GM19240 (cell line): ENCODE data around the gene MCF2L.
"Not testable (repeated sequence)": the region's sequence is repeated elsewhere in the genome, so short reads cannot be mapped to it uniquely, and the experiment has no call there.

Experiments used
- DNase-seq: peaks from one replicate; pipeline ENCODE4 v3.0.0; 2011; ENCODE audit warnings: low spot score; ENCODE audit not compliant: insufficient read length

MCF2L gene

GRCh38 chr13:113047587-113047986, 78.6 kb downstream of the MCF2L start:
- no peak for DNase-seq

- no peak for DNase-seq
Observed at GRCh38 chr13:113048766-113049165, 79.8 kb downstream of the MCF2L start.

GRCh38 chr13:113049521-113049941, 80.5 kb downstream of the MCF2L start:
- no peak for DNase-seq

- no peak for DNase-seq
Observed at GRCh38 chr13:113049981-113050380, 81.0 kb downstream of the MCF2L start.

- no peak for DNase-seq
Observed at GRCh38 chr13:113050734-113051431, 81.9 kb downstream of the MCF2L start.

GRCh38 chr13:113051641-113052040, 82.6 kb downstream of the MCF2L start:
- no peak for DNase-seq

GRCh38 chr13:113052206-113052605, 83.2 kb downstream of the MCF2L start:
- no peak for DNase-seq

- no peak for DNase-seq
Observed at GRCh38 chr13:113052971-113053370, 84.0 kb downstream of the MCF2L start.

GRCh38 chr13:113053376-113053775, 84.4 kb downstream of the MCF2L start:
- DNase-seq, result no peak

- DNase-seq, result no peak
Observed at GRCh38 chr13:113053801-113054604, 85.0 kb downstream of the MCF2L start.

- DNase-seq, result no peak
Observed at GRCh38 chr13:113057084-113057483, 88.1 kb downstream of the MCF2L start.

- DNase-seq, result not testable (repeated sequence)
Observed at GRCh38 chr13:113057559-113057958, 88.5 kb downstream of the MCF2L start.

GRCh38 chr13:113058129-113058987, 89.3 kb downstream of the MCF2L start:
- DNase-seq, result no peak

GRCh38 chr13:113058988-113059850, 90.2 kb downstream of the MCF2L start:
- no peak for DNase-seq

GRCh38 chr13:113059891-113060290, 90.9 kb downstream of the MCF2L start:
- DNase-seq, result no peak

GRCh38 chr13:113060557-113061270, 91.7 kb downstream of the MCF2L start:
- DNase-seq, result no peak

- no peak for DNase-seq
Observed at GRCh38 chr13:113061271-113061625, 92.2 kb downstream of the MCF2L start.

GRCh38 chr13:113061796-113062425, 92.9 kb downstream of the MCF2L start:
- DNase-seq, result no peak

- no peak for DNase-seq
Observed at GRCh38 chr13:113062691-113063090, 93.7 kb downstream of the MCF2L start.

GRCh38 chr13:113063091-113063491, 94.1 kb downstream of the MCF2L start:
- no peak for DNase-seq
